Upper lobe of left lung (tissue), 6 donors: ENCODE measurements around the gene SFT2D3. TPM values are rescaled to one million over a fixed set of nuclear protein-coding genes. Genes with fewer than 3 reads are reported as not detected.

Experiments
- ATAC-seq, 2 donors: fragments of 200-7000 bp; cut with Tn5 transposase; one replicate each; pipeline ENCODE4 v1.9.1; 2022; ENCODE audit warnings: mild to moderate bottlenecking in 2 of 2, moderate library complexity in 2 of 2; ENCODE audit not compliant: low FRiP score in 2 of 2
- DNase-seq, 2 donors: peaks; one replicate each; pipeline ENCODE4 v3.0.0-alpha.2; 2019 to 2020
- H3K27ac ChIP-seq, 4 donors: fragments of 200-600 bp; sonication (generic); one replicate each; pipeline ENCODE4 v1.5.1; 2016 to 2019
- H3K27me3 ChIP-seq, 4 donors: fragments of 200-600 bp; sonication (generic); one replicate each; pipeline ENCODE4 v1.5.1; 2017 to 2019
- H3K36me3 ChIP-seq, 4 donors: fragments of 200-600 bp; sonication (generic); one replicate each; pipeline ENCODE4 v1.5.1; 2016 to 2019
- H3K4me1 ChIP-seq, 4 donors: fragments of 200-600 bp; sonication (generic); one replicate each; pipeline ENCODE4 v1.5.1; 2018 to 2019
- H3K4me3 ChIP-seq, 4 donors: fragments of 200-600 bp; sonication (generic); one replicate each; pipeline ENCODE4 v1.5.1; 2017 to 2019; ENCODE audit warnings: mild to moderate bottlenecking in 2 of 4, moderate library complexity in 1 of 4
- H3K9me3 ChIP-seq, 4 donors: fragments of 200-600 bp; sonication (generic); one replicate each; pipeline ENCODE4 v1.5.1; 2018 to 2019
- EP300 ChIP-seq, 4 donors: sonication (generic); formaldehyde crosslinking; IDR thresholded peaks; one replicate each; pipeline ENCODE4 v1.5.1; 2017; ENCODE audit warnings: antibody characterized with exemption in 4 of 4, control low read depth in 2 of 4
- POLR2A ChIP-seq, 4 donors: fragments of 450-650 bp; IDR thresholded peaks; one replicate each; pipeline ENCODE4 v1.5.1; 2016 to 2017; ENCODE audit warnings: antibody characterized with exemption in 4 of 4, mild to moderate bottlenecking in 2 of 4
- POLR2AphosphoS5 ChIP-seq, 2 donors: sonication (generic); formaldehyde crosslinking; IDR thresholded peaks; one replicate each; pipeline ENCODE4 v1.5.1; 2017; ENCODE audit warnings: antibody characterized with exemption in 2 of 2
- WGBS, 2 donors: methylation state at CpG; one replicate each; pipeline ENCODE4 v1.1.5; 2017 to 2018; 5-methylcytosine and 5-hydroxymethylcytosine counted together
- total RNA-seq, 6 donors: library from RNA; depleted of rRNA in 4 of 6; stranded (reverse); fragments of >200 nt in 4 of 6; gene quantifications; one replicate each; pipeline versions ENCODE4 v1.1.0 to v1.2.1, GENCODE V29; 2016 to 2021
- TF ChIP-seq, protein P1 (sequence below), 6 experiments: fragments of 450-650 bp in 4 of 6; fragments of 200-600 bp in 2 of 6; sonication (generic) in 2 of 6; IDR thresholded peaks; one replicate each; pipeline ENCODE4 v1.5.1; 2016 to 2019; ENCODE audit warnings: antibody characterized with exemption in 6 of 6
- donor health status: DM: no; HTN: no; CAD: no; lungs with moderate emphysema.
- donor health status: DM: no; HTN: yes; CAD: no; lungs with severe emphysema.

SFT2D3 gene
- total RNA-seq, 6 donors from 2014 or later = 6.4 to 13.1 (median 9.1) TPM

DNA sequence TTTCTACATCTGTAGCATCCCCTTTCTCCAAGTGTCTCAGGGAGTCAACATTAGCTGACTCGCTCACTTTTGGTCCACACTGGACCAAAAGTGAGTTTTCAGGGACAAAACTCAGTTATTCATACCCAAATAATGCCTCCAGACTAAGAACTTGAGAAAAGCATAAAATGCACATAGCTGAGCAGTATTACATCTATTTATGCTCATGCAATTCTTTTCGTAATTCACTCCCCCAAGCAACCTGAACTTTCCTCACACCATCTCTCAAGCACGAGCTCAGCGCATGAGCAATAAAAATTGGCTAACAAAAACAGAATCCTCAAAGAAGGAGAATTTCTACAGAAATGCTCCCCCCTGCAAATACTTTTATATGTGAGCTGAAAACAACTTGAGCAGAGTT, 17.0 kb downstream of the SFT2D3 start:
- TF ChIP-seq, protein P1, sequence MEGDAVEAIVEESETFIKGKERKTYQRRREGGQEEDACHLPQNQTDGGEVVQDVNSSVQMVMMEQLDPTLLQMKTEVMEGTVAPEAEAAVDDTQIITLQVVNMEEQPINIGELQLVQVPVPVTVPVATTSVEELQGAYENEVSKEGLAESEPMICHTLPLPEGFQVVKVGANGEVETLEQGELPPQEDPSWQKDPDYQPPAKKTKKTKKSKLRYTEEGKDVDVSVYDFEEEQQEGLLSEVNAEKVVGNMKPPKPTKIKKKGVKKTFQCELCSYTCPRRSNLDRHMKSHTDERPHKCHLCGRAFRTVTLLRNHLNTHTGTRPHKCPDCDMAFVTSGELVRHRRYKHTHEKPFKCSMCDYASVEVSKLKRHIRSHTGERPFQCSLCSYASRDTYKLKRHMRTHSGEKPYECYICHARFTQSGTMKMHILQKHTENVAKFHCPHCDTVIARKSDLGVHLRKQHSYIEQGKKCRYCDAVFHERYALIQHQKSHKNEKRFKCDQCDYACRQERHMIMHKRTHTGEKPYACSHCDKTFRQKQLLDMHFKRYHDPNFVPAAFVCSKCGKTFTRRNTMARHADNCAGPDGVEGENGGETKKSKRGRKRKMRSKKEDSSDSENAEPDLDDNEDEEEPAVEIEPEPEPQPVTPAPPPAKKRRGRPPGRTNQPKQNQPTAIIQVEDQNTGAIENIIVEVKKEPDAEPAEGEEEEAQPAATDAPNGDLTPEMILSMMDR (IDR thresholded peaks at IDR 0.05) = no peak
- no peak for TF ChIP-seq POLR2A (IDR thresholded peaks at IDR 0.05)
- TF ChIP-seq POLR2AphosphoS5 (IDR thresholded peaks at IDR 0.05) = no peak
- TF ChIP-seq EP300 (IDR thresholded peaks at IDR 0.05) = no peak
- peaks cover 17 to 84% (median 51%) of the 10 kb centered on the region in 4 donors for H3K36me3 ChIP-seq
- H3K27me3 ChIP-seq = no peaks in the 10 kb centered on the region
- H3K4me3 ChIP-seq = no peak overlapping the region
- H3K4me1 ChIP-seq = peaks cover 0 to 2% (median 0%) of the 10 kb centered on the region in 4 donors
- DNase-seq = no peak
- ATAC-seq = no peak
- H3K9me3 ChIP-seq = no peaks in the 10 kb centered on the region
- no peak overlapping the region for H3K27ac ChIP-seq
- WGBS, 2 donors = 90 to 96% methylated on average over 4 of the region's 4 CpGs

DNA sequence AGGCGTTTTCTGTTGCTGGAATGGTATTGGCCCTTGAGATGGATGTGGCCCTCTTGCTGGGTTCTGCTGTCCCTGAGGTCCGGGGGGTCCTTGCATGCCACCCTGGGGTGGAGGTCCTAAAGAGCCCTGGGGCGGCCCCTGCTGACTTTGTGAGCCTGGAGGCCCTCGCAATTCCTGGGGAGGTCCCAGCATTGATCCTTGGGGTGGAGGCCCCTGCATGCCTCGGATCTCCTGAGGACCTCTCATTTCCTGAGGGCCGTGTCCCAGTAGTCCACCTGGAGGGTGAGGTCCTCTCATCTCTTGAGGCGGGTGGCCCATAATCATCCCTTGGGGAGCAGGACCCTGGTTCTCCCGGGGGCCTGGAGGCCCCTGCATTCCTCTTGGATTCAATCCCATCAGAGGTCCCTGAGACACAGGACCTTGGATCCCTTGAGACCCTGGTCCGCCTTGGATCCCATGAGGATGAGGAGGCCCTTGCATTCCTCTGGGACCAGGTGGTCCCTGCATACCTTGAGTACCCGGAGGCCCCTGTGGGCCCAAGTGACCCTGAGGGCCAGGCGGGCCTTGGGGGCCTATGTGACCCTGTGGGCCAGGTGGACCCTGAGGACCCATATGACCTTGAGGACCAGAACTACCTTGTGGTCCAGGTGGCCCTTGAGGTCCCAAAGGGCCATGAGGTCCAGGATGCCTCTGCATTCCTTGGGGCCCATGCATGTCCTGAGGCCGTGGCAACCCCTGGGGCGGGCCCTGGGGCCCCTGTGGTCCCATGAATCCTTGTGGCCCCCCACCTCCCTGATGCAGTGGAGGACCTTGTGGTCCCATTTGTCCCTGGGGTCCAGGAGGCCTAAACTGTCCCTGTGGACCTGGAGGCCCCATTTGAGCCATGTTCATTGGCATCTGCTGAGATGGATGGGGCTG, 18.3 kb downstream of the SFT2D3 start:
- H3K4me1 ChIP-seq = peaks cover 0 to 2% (median 0%) of the 10 kb centered on the region in 4 donors
- DNase-seq (peak in 1 of 2 donors; percentile 45), ATAC-seq (no peak)
- H3K36me3 ChIP-seq = peaks cover 17 to 87% (median 54%) of the 10 kb centered on the region in 4 donors
- TF ChIP-seq POLR2A (IDR thresholded peaks at IDR 0.05) (no peak), EP300 (IDR thresholded peaks at IDR 0.05) (no peak), POLR2AphosphoS5 (IDR thresholded peaks at IDR 0.05) (no peak)
- TF ChIP-seq, protein P1 (IDR thresholded peaks at IDR 0.05) = no peak
- H3K27ac ChIP-seq = no peak overlapping the region
- H3K4me3 ChIP-seq = no peak overlapping the region
- H3K27me3 ChIP-seq = no peaks in the 10 kb centered on the region
- no peaks in the 10 kb centered on the region for H3K9me3 ChIP-seq
- WGBS, 2 donors = 93 to 98% methylated on average over 4 to 12 of the region's 13 CpGs

DNA sequence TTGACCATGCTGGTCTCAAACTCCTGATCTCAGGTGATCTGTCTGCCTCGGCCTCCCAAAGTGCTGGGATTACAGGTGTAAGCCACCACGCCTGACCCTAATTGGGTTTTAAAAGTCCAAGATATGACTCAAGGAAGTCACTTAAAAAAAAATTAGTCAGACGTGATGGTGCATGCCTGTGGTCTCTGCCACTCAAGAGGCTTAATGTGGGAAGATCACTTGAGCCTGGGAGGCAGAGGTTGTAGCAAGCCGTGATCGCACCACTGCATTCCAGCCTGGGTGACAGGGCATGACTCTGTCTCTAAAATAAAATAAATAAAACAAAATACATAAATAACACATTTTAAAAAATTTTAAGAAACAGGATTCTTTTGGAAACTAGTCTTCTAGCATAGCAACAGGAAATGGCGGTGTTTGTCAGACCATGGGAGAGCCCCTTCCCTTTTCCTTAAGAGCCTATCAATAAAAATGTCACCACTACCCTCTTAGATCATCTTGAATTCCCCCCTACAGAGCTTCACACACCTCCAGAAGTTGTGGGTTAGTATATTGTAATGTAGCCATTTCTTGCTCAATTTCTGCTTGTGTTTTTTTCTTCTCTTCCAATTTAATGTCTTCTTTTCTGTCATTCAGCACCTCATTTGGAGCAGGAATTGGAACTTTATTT, 20.1 kb downstream of the SFT2D3 start:
- H3K36me3 ChIP-seq = peaks cover 17 to 78% (median 48%) of the 10 kb centered on the region in 4 donors
- DNase-seq (no peak), ATAC-seq (no peak)
- no peaks in the 10 kb centered on the region for H3K9me3 ChIP-seq
- no peak overlapping the region for H3K27ac ChIP-seq
- 81 to 89% methylated on average over 6 of the region's 6 CpGs for WGBS, 2 donors
- H3K4me3 ChIP-seq = no peak overlapping the region
- H3K27me3 ChIP-seq = no peaks in the 10 kb centered on the region
- H3K4me1 ChIP-seq = peaks cover 0 to 2% (median 0%) of the 10 kb centered on the region in 4 donors
- TF ChIP-seq POLR2A (IDR thresholded peaks at IDR 0.05) (no peak), POLR2AphosphoS5 (IDR thresholded peaks at IDR 0.05) (no peak), EP300 (IDR thresholded peaks at IDR 0.05) (no peak)
- TF ChIP-seq, protein P1 (IDR thresholded peaks at IDR 0.05) = no peak

DNA sequence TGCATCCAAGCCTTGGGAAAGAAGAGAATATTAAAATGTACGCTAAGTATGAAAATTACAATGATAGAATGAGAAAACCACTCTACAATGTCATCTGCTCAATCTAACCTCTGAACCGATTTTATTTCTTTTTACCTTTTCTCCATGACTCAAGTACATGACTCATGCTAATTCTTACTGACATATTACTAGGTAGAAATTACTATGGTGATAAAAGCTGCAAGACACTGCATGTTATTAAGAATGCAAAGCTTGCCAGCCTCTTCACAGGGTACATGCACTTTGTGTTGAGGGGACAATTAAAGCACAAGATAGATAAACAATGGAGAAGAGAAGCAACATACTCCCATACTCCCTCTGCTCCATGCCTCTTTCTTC, 20.7 kb downstream of the SFT2D3 start:
- H3K4me1 ChIP-seq = peaks cover 0 to 2% (median 0%) of the 10 kb centered on the region in 4 donors
- H3K9me3 ChIP-seq = no peaks in the 10 kb centered on the region
- ATAC-seq = no peak
- 81 to 94% methylated on average over 2 of the region's 2 CpGs for WGBS, 2 donors
- DNase-seq = no peak
- H3K27me3 ChIP-seq = no peaks in the 10 kb centered on the region
- H3K4me3 ChIP-seq = no peak overlapping the region
- peaks cover 17 to 73% (median 43%) of the 10 kb centered on the region in 4 donors for H3K36me3 ChIP-seq
- TF ChIP-seq, protein P1 (IDR thresholded peaks at IDR 0.05) = no peak
- no peak overlapping the region for H3K27ac ChIP-seq
